H9 (cell line): ENCODE results near the gene RPS21. TPM values are rescaled to one million over a fixed set of nuclear protein-coding genes. Genes with fewer than 3 reads are reported as not detected.

ENCODE experiments used
- DNase-seq: peaks from one replicate; pipeline ENCODE4 v3.0.0-alpha.2; 2017
- H2AFZ ChIP-seq: one replicate; pipeline ENCODE4 v1.6.1; 2013; ENCODE audit warnings: mild to moderate bottlenecking, low read length, control low read depth, moderate library complexity
- H2AK5ac ChIP-seq: 2 replicates; pipeline ENCODE4 v1.6.1; 2013; ENCODE audit warnings: low read length, control low read depth, mixed read lengths; ENCODE audit not compliant: insufficient read length
- H2BK120ac ChIP-seq: one replicate; pipeline ENCODE4 v1.6.1; 2013; ENCODE audit warnings: low read depth, mild to moderate bottlenecking, low read length, control low read depth, inconsistent platforms; ENCODE audit not compliant: poor library complexity, severe bottlenecking
- H2BK12ac ChIP-seq: 2 replicates; pipeline ENCODE4 v1.6.1; 2013; ENCODE audit warnings: low read length, control low read depth, mixed read lengths, low read depth; ENCODE audit not compliant: insufficient read length
- H2BK15ac ChIP-seq: 2 replicates; pipeline ENCODE4 v1.6.1; 2013; ENCODE audit warnings: low read depth, low read length, control low read depth
- H2BK20ac ChIP-seq: one replicate; pipeline ENCODE4 v1.6.1; 2013; ENCODE audit warnings: low read depth, mild to moderate bottlenecking, low read length, control low read depth, inconsistent platforms; ENCODE audit not compliant: poor library complexity, severe bottlenecking
- H2BK5ac ChIP-seq: 2 replicates; pipeline ENCODE4 v1.6.1; 2013; ENCODE audit warnings: low read length, control low read depth, mixed read lengths; ENCODE audit not compliant: insufficient read length
- H3K14ac ChIP-seq: 2 replicates; pipeline ENCODE4 v1.6.1; 2013; ENCODE audit warnings: low read length, control low read depth; ENCODE audit not compliant: insufficient read depth
- H3K18ac ChIP-seq: 2 replicates; pipeline ENCODE4 v1.6.1; 2013; ENCODE audit warnings: low read depth, mild to moderate bottlenecking, mixed read lengths, low read length, control low read depth; ENCODE audit not compliant: insufficient read length
- H3K23ac ChIP-seq: 2 replicates; pipeline ENCODE4 v1.6.1; 2013; ENCODE audit warnings: low read length, control low read depth, mixed read lengths, low read depth; ENCODE audit not compliant: insufficient read length
- H3K23me2 ChIP-seq: 2 replicates; pipeline ENCODE4 v1.6.1; 2013; ENCODE audit warnings: low read depth, mild to moderate bottlenecking, mixed read lengths, low read length, control low read depth; ENCODE audit not compliant: insufficient read length, poor library complexity, severe bottlenecking
- H3K27ac ChIP-seq: 2 replicates; pipeline ENCODE4 v1.5.1; 2013; ENCODE audit warnings: low read length, control low read depth, mixed read lengths, low read depth; ENCODE audit not compliant: insufficient read length
- H3K27me3 ChIP-seq: 2 replicates; pipeline ENCODE4 v1.6.1; 2013; ENCODE audit warnings: low read length, control low read depth, inconsistent platforms; ENCODE audit not compliant: insufficient read depth
- H3K4ac ChIP-seq: 2 replicates; pipeline ENCODE4 v1.6.1; 2013; ENCODE audit warnings: low read depth, mild to moderate bottlenecking, control low read depth, inconsistent platforms, low read length, moderate library complexity
- H3K4me1 ChIP-seq: 2 replicates; pipeline ENCODE4 v1.6.1; 2013; ENCODE audit warnings: low read length, control low read depth, inconsistent platforms; ENCODE audit not compliant: insufficient read depth
- H3K4me2 ChIP-seq: 2 replicates; pipeline ENCODE4 v1.6.1; 2013; ENCODE audit warnings: low read length, control low read depth, mixed read lengths; ENCODE audit not compliant: insufficient read length, insufficient read depth
- H3K56ac ChIP-seq: 2 replicates; pipeline ENCODE4 v1.6.1; 2013; ENCODE audit warnings: low read depth, mild to moderate bottlenecking, mixed read lengths, low read length, control low read depth; ENCODE audit not compliant: insufficient read length
- H3K79me1 ChIP-seq: 2 replicates; pipeline ENCODE4 v1.6.1; 2013; ENCODE audit warnings: low read depth, mild to moderate bottlenecking, moderate library complexity, low read length, control low read depth, inconsistent platforms; ENCODE audit not compliant: insufficient read depth, poor library complexity, severe bottlenecking
- H3K79me2 ChIP-seq: 2 replicates; pipeline ENCODE4 v1.6.1; 2013; ENCODE audit warnings: low read length, control low read depth, inconsistent platforms; ENCODE audit not compliant: insufficient read depth
- H3K9ac ChIP-seq: 2 replicates; pipeline ENCODE4 v1.6.1; 2013; ENCODE audit warnings: low read length, control low read depth, mixed read lengths; ENCODE audit not compliant: insufficient read length; ENCODE audit errors: extremely low read depth
- H3K9me3 ChIP-seq: one replicate; pipeline ENCODE4 v1.6.1; 2013; ENCODE audit warnings: low read depth, low read length, inconsistent platforms; ENCODE audit not compliant: control insufficient read depth
- H3T11ph ChIP-seq: one replicate; pipeline ENCODE4 v1.6.1; 2013; ENCODE audit warnings: mild to moderate bottlenecking, low read length, control low read depth, inconsistent platforms
- H4K20me1 ChIP-seq: one replicate; pipeline ENCODE4 v1.6.1; 2013; ENCODE audit not compliant: control insufficient read depth, insufficient read length, insufficient read depth
- H4K5ac ChIP-seq: 2 replicates; pipeline ENCODE4 v1.6.1; 2013; ENCODE audit warnings: low read depth, mild to moderate bottlenecking, mixed read lengths, low read length, control low read depth; ENCODE audit not compliant: insufficient read length
- H4K8ac ChIP-seq: replicated peaks from 2 replicates; pipeline ENCODE4 v1.6.1; 2013; ENCODE audit warnings: low read length, control low read depth, mixed read lengths, low read depth; ENCODE audit not compliant: insufficient read length
- H4K91ac ChIP-seq: 2 replicates; pipeline ENCODE4 v1.6.1; 2013; ENCODE audit warnings: low read depth, mild to moderate bottlenecking, moderate library complexity, mixed read lengths, low read length, control low read depth; ENCODE audit not compliant: insufficient read length
- H3K27ac Mint-ChIP-seq, 3 experiments: 2 replicates in 2 of 3; 3 replicates in 1 of 3; pipeline ENCODE4 v1.8.0; 2020 to 2021; ENCODE audit warnings: mixed read lengths in 3 of 3, mild to moderate bottlenecking in 1 of 3, moderate library complexity in 1 of 3
- H3K27me3 Mint-ChIP-seq: 2 replicates; pipeline ENCODE4 v1.8.0; 2021; ENCODE audit warnings: low read depth, mild to moderate bottlenecking, moderate library complexity, mixed read lengths
- H3K36me3 Mint-ChIP-seq, 3 experiments: 2 replicates in 2 of 3; 3 replicates in 1 of 3; pipeline ENCODE4 v1.8.0; 2020 to 2021; ENCODE audit warnings: low read depth in 3 of 3, mixed read lengths in 3 of 3; ENCODE audit not compliant: insufficient read depth in 1 of 3
- H3K4me1 Mint-ChIP-seq, 2 experiments: 2 replicates each; pipeline ENCODE4 v1.8.0; 2020; ENCODE audit warnings: mixed read lengths in 2 of 2
- H3K4me3 Mint-ChIP-seq, 2 experiments: 2 replicates in 1 of 2; 3 replicates in 1 of 2; pipeline ENCODE4 v1.8.0; 2020 to 2021; ENCODE audit warnings: mild to moderate bottlenecking in 2 of 2, mixed read lengths in 2 of 2, moderate library complexity in 1 of 2
- H3K9me3 Mint-ChIP-seq, 2 experiments: 2 replicates in 1 of 2; 3 replicates in 1 of 2; pipeline ENCODE4 v1.8.0; 2020; ENCODE audit warnings: mild to moderate bottlenecking in 2 of 2, mixed read lengths in 2 of 2, moderate library complexity in 1 of 2
- WGBS: extraction: QIAGEN DNeasy Blood & Tissue Kit; methylation state at CpG from one replicate; pipeline ENCODE4 v1.1.7; 2013; ENCODE audit warnings: missing lambda C conversion rate, low lambda C conversion rate, mixed read lengths; ENCODE audit not compliant: insufficient read length; ENCODE audit errors: extremely low coverage; 5-methylcytosine and 5-hydroxymethylcytosine counted together
- total RNA-seq: library from RNA; stranded (reverse); gene quantifications from 2 replicates; pipeline ENCODE4 v1.2.1, GENCODE V29; 2021
- TF ChIP-seq, protein P1 (sequence below): fragments of 200-600 bp; sonication (generic); conservative IDR thresholded peaks from 3 replicates; pipeline ENCODE4 v1.8.0; 2021; ENCODE audit warnings: antibody characterized with exemption, mild to moderate bottlenecking

The RPS21 gene
- total RNA-seq, 1 experiment from 2014 or later = 1,715 TPM

- H3K18ac ChIP-seq = peak within 1 kb of the TSS; percentile 59
- H3K14ac ChIP-seq = peak within 1 kb of the TSS; percentile 67
- no peak within 1 kb of the TSS for H3K4ac ChIP-seq
- no peak within 1 kb of the TSS for H2BK20ac ChIP-seq
- peaks cover 3% of the 10 kb centered on the region; the same call in 1 of the 2 replicates for H3K4me1 ChIP-seq
- TF ChIP-seq, protein P1, sequence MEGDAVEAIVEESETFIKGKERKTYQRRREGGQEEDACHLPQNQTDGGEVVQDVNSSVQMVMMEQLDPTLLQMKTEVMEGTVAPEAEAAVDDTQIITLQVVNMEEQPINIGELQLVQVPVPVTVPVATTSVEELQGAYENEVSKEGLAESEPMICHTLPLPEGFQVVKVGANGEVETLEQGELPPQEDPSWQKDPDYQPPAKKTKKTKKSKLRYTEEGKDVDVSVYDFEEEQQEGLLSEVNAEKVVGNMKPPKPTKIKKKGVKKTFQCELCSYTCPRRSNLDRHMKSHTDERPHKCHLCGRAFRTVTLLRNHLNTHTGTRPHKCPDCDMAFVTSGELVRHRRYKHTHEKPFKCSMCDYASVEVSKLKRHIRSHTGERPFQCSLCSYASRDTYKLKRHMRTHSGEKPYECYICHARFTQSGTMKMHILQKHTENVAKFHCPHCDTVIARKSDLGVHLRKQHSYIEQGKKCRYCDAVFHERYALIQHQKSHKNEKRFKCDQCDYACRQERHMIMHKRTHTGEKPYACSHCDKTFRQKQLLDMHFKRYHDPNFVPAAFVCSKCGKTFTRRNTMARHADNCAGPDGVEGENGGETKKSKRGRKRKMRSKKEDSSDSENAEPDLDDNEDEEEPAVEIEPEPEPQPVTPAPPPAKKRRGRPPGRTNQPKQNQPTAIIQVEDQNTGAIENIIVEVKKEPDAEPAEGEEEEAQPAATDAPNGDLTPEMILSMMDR = peak; percentile 51; the same call in 2 of the 3 replicates
- WGBS = no CpG with 5 or more reads among the region's 28 CpGs
- DNase-seq = peak; percentile 93
- H3K56ac ChIP-seq = no peak within 1 kb of the TSS
- no peak within 1 kb of the TSS for H2BK15ac ChIP-seq
- no peak within 1 kb of the TSS for H2AK5ac ChIP-seq
- no peaks in the 10 kb centered on the region for H4K20me1 ChIP-seq
- Mint-ChIP-seq H3K9me3 (peaks cover 0 to 3% of the 10 kb centered on the region in 2 experiments; a peak in 1 of 5 replicates), H3K27me3 (peaks cover 10% of the 10 kb centered on the region), H3K36me3 (0 out of 7 replicates have a peak, but pooled peaks cover 0 to 4% (median 0%) of the 10 kb centered on the region in 3 experiments), H3K4me1 (peaks cover 25 to 58% of the 10 kb centered on the region in 2 experiments), H3K4me3 (peak within 1 kb of the TSS; percentile 14 to 48; a peak in 4 of 5 replicates), H3K27ac (peak within 1 kb of the TSS in 1 of 3 experiments; percentile 86; a peak in 3 of 7 replicates)
- H3K27me3 ChIP-seq = no peaks in the 10 kb centered on the region
- no peak within 1 kb of the TSS for H3K23ac ChIP-seq
- no peak within 1 kb of the TSS for H2BK120ac ChIP-seq
- no peak within 1 kb of the TSS for H3T11ph ChIP-seq
- H3K23me2 ChIP-seq = no peaks in the 10 kb centered on the region
- H3K9ac ChIP-seq = no peak within 1 kb of the TSS
- H4K5ac ChIP-seq = no peak within 1 kb of the TSS
- H3K27ac ChIP-seq = no peak within 1 kb of the TSS
- no peaks in the 10 kb centered on the region for H3K79me1 ChIP-seq
- H2AFZ ChIP-seq = no peak within 1 kb of the TSS
- H4K91ac ChIP-seq = no peak within 1 kb of the TSS
- H3K79me2 ChIP-seq = no peaks in the 10 kb centered on the region
- H3K4me2 ChIP-seq = no peak within 1 kb of the TSS
- no peak within 1 kb of the TSS for H2BK5ac ChIP-seq
- no peak within 1 kb of the TSS for H4K8ac ChIP-seq
- no peak within 1 kb of the TSS for H2BK12ac ChIP-seq
- no peaks in the 10 kb centered on the region for H3K9me3 ChIP-seq
These were observed 40.5 kb downstream of the RPS21 start, which contains the start of gene RBBP8NL for GRCh38 chr20:62427172-62428001. Gene RBBP8NL (minus strand): TSS chr20:62427539. CDS start chr20:62419647, 7,892 bp downstream.
